ENCODE data around the gene IRX4. TPM values are rescaled to one million over a fixed set of nuclear protein-coding genes. Genes with fewer than 3 reads are reported as not detected.

Gene IRX4
- polyA plus RNA-seq, 2 donors: 9.3 to 15.6 TPM

GRCh38 chr5:1838013-1838412 is 44.7 kb downstream of the IRX4 start:
- Histone ChIP-seq H3K4me1 (ENCODE audit: control insufficient read depth in 2 of 2, insufficient read depth in 2 of 2, low read length in 1 of 2) (no peaks in the 10 kb centered on the region), H3K27ac (ENCODE audit: low read depth in 2 of 2, low read length in 1 of 2) (no peak overlapping the region), H3K36me3 (ENCODE audit: control insufficient read depth in 2 of 2, insufficient read depth in 2 of 2, low read length in 1 of 2) (no peaks in the 10 kb centered on the region), H3K4me3 (ENCODE audit: low read depth in 1 of 2, low read length in 2 of 2) (no peak overlapping the region), H3K27me3 (ENCODE audit: control insufficient read depth in 1 of 2, insufficient read depth in 2 of 2, low read length in 2 of 2) (no peaks in the 10 kb centered on the region), H3K9me3 (ENCODE audit: control insufficient read depth in 2 of 2, insufficient read depth in 1 of 2, low read depth in 1 of 2, low read length in 1 of 2) (no peaks in the 10 kb centered on the region)
- WGBS, 2 donors: 72 to 81% methylated on average over 9 of the region's 9 CpGs

GRCh38 chr5:1836891-1837880 is 45.5 kb downstream of the IRX4 start:
- Histone ChIP-seq H3K36me3 (ENCODE audit: control insufficient read depth in 2 of 2, insufficient read depth in 2 of 2, low read length in 1 of 2) (no peaks in the 10 kb centered on the region), H3K27ac (ENCODE audit: low read depth in 2 of 2, low read length in 1 of 2) (no peak overlapping the region), H3K27me3 (ENCODE audit: control insufficient read depth in 1 of 2, insufficient read depth in 2 of 2, low read length in 2 of 2) (no peaks in the 10 kb centered on the region), H3K4me3 (ENCODE audit: low read depth in 1 of 2, low read length in 2 of 2) (no peak overlapping the region), H3K9me3 (ENCODE audit: control insufficient read depth in 2 of 2, insufficient read depth in 1 of 2, low read depth in 1 of 2, low read length in 1 of 2) (no peaks in the 10 kb centered on the region), H3K4me1 (ENCODE audit: control insufficient read depth in 2 of 2, insufficient read depth in 2 of 2, low read length in 1 of 2) (peaks cover 0 to 2% of the 10 kb centered on the region in 2 donors)
- 80% methylated on average over 32 of the region's 32 CpGs for WGBS, 2 donors

- Histone ChIP-seq H3K36me3 (ENCODE audit: control insufficient read depth in 2 of 2, insufficient read depth in 2 of 2, low read length in 1 of 2) (no peaks in the 10 kb centered on the region), H3K4me3 (ENCODE audit: low read depth in 1 of 2, low read length in 2 of 2) (no peak overlapping the region), H3K27ac (ENCODE audit: low read depth in 2 of 2, low read length in 1 of 2) (no peak overlapping the region), H3K9me3 (ENCODE audit: control insufficient read depth in 2 of 2, insufficient read depth in 1 of 2, low read depth in 1 of 2, low read length in 1 of 2) (no peaks in the 10 kb centered on the region), H3K27me3 (ENCODE audit: control insufficient read depth in 1 of 2, insufficient read depth in 2 of 2, low read length in 2 of 2) (no peaks in the 10 kb centered on the region), H3K4me1 (ENCODE audit: control insufficient read depth in 2 of 2, insufficient read depth in 2 of 2, low read length in 1 of 2) (peaks cover 0 to 2% of the 10 kb centered on the region in 2 donors)
- WGBS, 2 donors: 60 to 70% methylated on average over 23 of the region's 23 CpGs
Measured at GRCh38 chr5:1836176-1836890, 46.4 kb downstream of the IRX4 start.

GRCh38 chr5:1835431-1835830 is 47.3 kb downstream of the IRX4 start:
- peaks cover 0 to 2% of the 10 kb centered on the region in 2 donors for H3K4me1 ChIP-seq (ENCODE audit: control insufficient read depth in 2 of 2, insufficient read depth in 2 of 2, low read length in 1 of 2)
- H3K9me3 ChIP-seq (ENCODE audit: control insufficient read depth in 2 of 2, insufficient read depth in 1 of 2, low read depth in 1 of 2, low read length in 1 of 2): no peaks in the 10 kb centered on the region
- H3K36me3 ChIP-seq (ENCODE audit: control insufficient read depth in 2 of 2, insufficient read depth in 2 of 2, low read length in 1 of 2): no peaks in the 10 kb centered on the region
- WGBS, 2 donors: 81 to 83% methylated on average over 13 of the region's 13 CpGs
- no peak overlapping the region for H3K4me3 ChIP-seq (ENCODE audit: low read depth in 1 of 2, low read length in 2 of 2)
- no peak overlapping the region for H3K27ac ChIP-seq (ENCODE audit: low read depth in 2 of 2, low read length in 1 of 2)
- H3K27me3 ChIP-seq (ENCODE audit: control insufficient read depth in 1 of 2, insufficient read depth in 2 of 2, low read length in 2 of 2): no peaks in the 10 kb centered on the region

- H3K36me3 ChIP-seq (ENCODE audit: control insufficient read depth in 2 of 2, insufficient read depth in 2 of 2, low read length in 1 of 2): no peaks in the 10 kb centered on the region
- H3K27me3 ChIP-seq (ENCODE audit: control insufficient read depth in 1 of 2, insufficient read depth in 2 of 2, low read length in 2 of 2): no peaks in the 10 kb centered on the region
- H3K4me1 ChIP-seq (ENCODE audit: control insufficient read depth in 2 of 2, insufficient read depth in 2 of 2, low read length in 1 of 2): peaks cover 0 to 2% of the 10 kb centered on the region in 2 donors
- no peak overlapping the region for H3K27ac ChIP-seq (ENCODE audit: low read depth in 2 of 2, low read length in 1 of 2)
- H3K9me3 ChIP-seq (ENCODE audit: control insufficient read depth in 2 of 2, insufficient read depth in 1 of 2, low read depth in 1 of 2, low read length in 1 of 2): no peaks in the 10 kb centered on the region
- H3K4me3 ChIP-seq (ENCODE audit: low read depth in 1 of 2, low read length in 2 of 2): no peak overlapping the region
- 60% methylated on average over 21 of the region's 21 CpGs for WGBS, 2 donors
Measured at GRCh38 chr5:1834721-1835429, 47.9 kb downstream of the IRX4 start.

GRCh38 chr5:1834022-1834551 is 48.6 kb downstream of the IRX4 start:
- Histone ChIP-seq H3K27ac (ENCODE audit: low read depth in 2 of 2, low read length in 1 of 2) (no peak overlapping the region), H3K4me3 (ENCODE audit: low read depth in 1 of 2, low read length in 2 of 2) (no peak overlapping the region), H3K9me3 (ENCODE audit: control insufficient read depth in 2 of 2, insufficient read depth in 1 of 2, low read depth in 1 of 2, low read length in 1 of 2) (no peaks in the 10 kb centered on the region), H3K4me1 (ENCODE audit: control insufficient read depth in 2 of 2, insufficient read depth in 2 of 2, low read length in 1 of 2) (peaks cover 0 to 2% of the 10 kb centered on the region in 2 donors), H3K36me3 (ENCODE audit: control insufficient read depth in 2 of 2, insufficient read depth in 2 of 2, low read length in 1 of 2) (no peaks in the 10 kb centered on the region), H3K27me3 (ENCODE audit: control insufficient read depth in 1 of 2, insufficient read depth in 2 of 2, low read length in 2 of 2) (no peaks in the 10 kb centered on the region)
- WGBS, 2 donors: 73 to 76% methylated on average over 22 of the region's 22 CpGs

- no peaks in the 10 kb centered on the region for H3K27me3 ChIP-seq (ENCODE audit: control insufficient read depth in 1 of 2, insufficient read depth in 2 of 2, low read length in 2 of 2)
- no peaks in the 10 kb centered on the region for H3K36me3 ChIP-seq (ENCODE audit: control insufficient read depth in 2 of 2, insufficient read depth in 2 of 2, low read length in 1 of 2)
- peaks cover 0 to 2% of the 10 kb centered on the region in 2 donors for H3K4me1 ChIP-seq (ENCODE audit: control insufficient read depth in 2 of 2, insufficient read depth in 2 of 2, low read length in 1 of 2)
- H3K9me3 ChIP-seq (ENCODE audit: control insufficient read depth in 2 of 2, insufficient read depth in 1 of 2, low read depth in 1 of 2, low read length in 1 of 2): no peaks in the 10 kb centered on the region
- no peak overlapping the region for H3K27ac ChIP-seq (ENCODE audit: low read depth in 2 of 2, low read length in 1 of 2)
- no peak overlapping the region for H3K4me3 ChIP-seq (ENCODE audit: low read depth in 1 of 2, low read length in 2 of 2)
- WGBS, 2 donors: 84 to 86% methylated on average over 16 of the region's 16 CpGs
Measured at GRCh38 chr5:1833264-1834021, 49.3 kb downstream of the IRX4 start.

GRCh38 chr5:1832511-1833250 is 50.0 kb downstream of the IRX4 start:
- 65 to 70% methylated on average over 28 of the region's 28 CpGs for WGBS, 2 donors

More at GRCh38 chr5:1832511-1833250, 50.0 kb downstream of the IRX4 start:
- no peaks in the 10 kb centered on the region for H3K27me3 ChIP-seq (ENCODE audit: control insufficient read depth in 1 of 2, insufficient read depth in 2 of 2, low read length in 2 of 2)
- no peak overlapping the region for H3K4me3 ChIP-seq (ENCODE audit: low read depth in 1 of 2, low read length in 2 of 2)
- H3K9me3 ChIP-seq (ENCODE audit: control insufficient read depth in 2 of 2, insufficient read depth in 1 of 2, low read depth in 1 of 2, low read length in 1 of 2): no peaks in the 10 kb centered on the region
- H3K4me1 ChIP-seq (ENCODE audit: control insufficient read depth in 2 of 2, insufficient read depth in 2 of 2, low read length in 1 of 2): peaks cover 0 to 2% of the 10 kb centered on the region in 2 donors
- no peaks in the 10 kb centered on the region for H3K36me3 ChIP-seq (ENCODE audit: control insufficient read depth in 2 of 2, insufficient read depth in 2 of 2, low read length in 1 of 2)
- H3K27ac ChIP-seq (ENCODE audit: low read depth in 2 of 2, low read length in 1 of 2): no peak overlapping the region
